Measurements from ENCODE around the gene RASIP1.

RASIP1 gene

GRCh38 chr19:48772503-48772953, 32.1 kb upstream of the RASIP1 start:
- no peak for DNase-seq
- Histone ChIP-seq H2AFZ (ENCODE audit: low read depth, low read length) (no peak overlapping the region), H3K4me1 (ENCODE audit: insufficient read depth, low read length) (no peaks in the 10 kb centered on the region)

GRCh38 chr19:48770734-48771472, 30.5 kb upstream of the RASIP1 start:
- Histone ChIP-seq H2AFZ (ENCODE audit: low read depth, low read length) (no peak overlapping the region), H3K4me3 (ENCODE audit: low read depth in 1 of 2, low read length in 2 of 2) (no peak overlapping the region), H3K9me3 (ENCODE audit: insufficient read depth, low read length, severe bottlenecking) (no peaks in the 10 kb centered on the region), H3K4me1 (ENCODE audit: insufficient read depth, low read length) (no peaks in the 10 kb centered on the region), H3K9ac (ENCODE audit: low read depth, low read length) (no peak overlapping the region), H4K20me1 (ENCODE audit: insufficient read depth, low read length) (no peaks in the 10 kb centered on the region), H3K27me3 (ENCODE audit: insufficient read depth, low read length, poor library complexity) (no peaks in the 10 kb centered on the region), H3K4me2 (ENCODE audit: insufficient read depth, low read length) (no peak overlapping the region), H3K79me2 (ENCODE audit: insufficient read depth, low read length) (no peaks in the 10 kb centered on the region), H3K36me3 (ENCODE audit: insufficient read depth, low read length) (no peaks in the 10 kb centered on the region), H3K27ac (ENCODE audit: low read length) (no peak overlapping the region)
- no peak for ATAC-seq (ENCODE audit: insufficient read depth, low read depth)
- TF ChIP-seq CTCF (IDR thresholded peaks at IDR 0.05; ENCODE audit: borderline replicate concordance, extremely low read depth, low read length, poor library complexity, severe bottlenecking) (no peak), EZH2 (IDR thresholded peaks at IDR 0.05; ENCODE audit: borderline replicate concordance, low read depth, low read length, severe bottlenecking) (no peak)
- DNase-seq: no peak

More at GRCh38 chr19:48772503-48772953, 32.1 kb upstream of the RASIP1 start:
- H4K20me1 ChIP-seq (ENCODE audit: insufficient read depth, low read length): no peaks in the 10 kb centered on the region
- TF ChIP-seq CTCF (IDR thresholded peaks at IDR 0.05; ENCODE audit: borderline replicate concordance, extremely low read depth, low read length, poor library complexity, severe bottlenecking) (no peak), EZH2 (IDR thresholded peaks at IDR 0.05; ENCODE audit: borderline replicate concordance, low read depth, low read length, severe bottlenecking) (no peak)
- H3K9me3 ChIP-seq (ENCODE audit: insufficient read depth, low read length, severe bottlenecking): no peaks in the 10 kb centered on the region
- no peak overlapping the region for H3K9ac ChIP-seq (ENCODE audit: low read depth, low read length)
- no peak for ATAC-seq (ENCODE audit: insufficient read depth, low read depth)
- H3K79me2 ChIP-seq (ENCODE audit: insufficient read depth, low read length): no peaks in the 10 kb centered on the region
- no peaks in the 10 kb centered on the region for H3K27me3 ChIP-seq (ENCODE audit: insufficient read depth, low read length, poor library complexity)
- H3K4me2 ChIP-seq (ENCODE audit: insufficient read depth, low read length): no peak overlapping the region
- no peak overlapping the region for H3K27ac ChIP-seq (ENCODE audit: low read length)
- H3K4me3 ChIP-seq (ENCODE audit: low read depth in 1 of 2, low read length in 2 of 2): no peak overlapping the region
- H3K36me3 ChIP-seq (ENCODE audit: insufficient read depth, low read length): no peaks in the 10 kb centered on the region

GRCh38 chr19:48770266-48770665, 29.9 kb upstream of the RASIP1 start:
- ATAC-seq (ENCODE audit: insufficient read depth, low read depth) (no peak), DNase-seq (no peak)
- H3K4me2 ChIP-seq (ENCODE audit: insufficient read depth, low read length): no peak overlapping the region
- no peaks in the 10 kb centered on the region for H3K27me3 ChIP-seq (ENCODE audit: insufficient read depth, low read length, poor library complexity)
- H3K4me1 ChIP-seq (ENCODE audit: insufficient read depth, low read length): no peaks in the 10 kb centered on the region
- no peaks in the 10 kb centered on the region for H4K20me1 ChIP-seq (ENCODE audit: insufficient read depth, low read length)
- no peaks in the 10 kb centered on the region for H3K9me3 ChIP-seq (ENCODE audit: insufficient read depth, low read length, severe bottlenecking)
- no peak overlapping the region for H3K4me3 ChIP-seq (ENCODE audit: low read depth in 1 of 2, low read length in 2 of 2)
- H3K27ac ChIP-seq (ENCODE audit: low read length): no peak overlapping the region
- no peaks in the 10 kb centered on the region for H3K36me3 ChIP-seq (ENCODE audit: insufficient read depth, low read length)
- no peak overlapping the region for H3K9ac ChIP-seq (ENCODE audit: low read depth, low read length)
- no peaks in the 10 kb centered on the region for H3K79me2 ChIP-seq (ENCODE audit: insufficient read depth, low read length)
- H2AFZ ChIP-seq (ENCODE audit: low read depth, low read length): no peak overlapping the region
- TF ChIP-seq EZH2 (IDR thresholded peaks at IDR 0.05; ENCODE audit: borderline replicate concordance, low read depth, low read length, severe bottlenecking) (no peak), CTCF (IDR thresholded peaks at IDR 0.05; ENCODE audit: borderline replicate concordance, extremely low read depth, low read length, poor library complexity, severe bottlenecking) (no peak)
